ENCODE measurements around the gene WIZ.
"Not testable (repeated sequence)": the region's sequence is repeated elsewhere in the genome, so short reads cannot be mapped to it uniquely, and the experiment has no call there.

- not testable (repeated sequence) for TF ChIP-seq REST (IDR thresholded peaks at IDR 0.05; ENCODE audit: unreplicated experiment); CTCF (conservative IDR thresholded peaks at IDR 0.05; ENCODE audit: low read depth in 2 of 2); EZH2 (IDR thresholded peaks at IDR 0.05; ENCODE audit: low read depth, unreplicated experiment); POLR2AphosphoS5 (IDR thresholded peaks at IDR 0.05; ENCODE audit: low read depth); JUNB (IDR thresholded peaks at IDR 0.05; ENCODE audit: unreplicated experiment)
Measured at GRCh38 chr19:15411351-15411750, 38.4 kb downstream of the WIZ start.
